Thymus (tissue), 11 donors: ENCODE results near the gene MLXIP. TPM values are rescaled to one million over a fixed set of nuclear protein-coding genes. Genes with fewer than 3 reads are reported as not detected.

Source experiments
- DNase-seq, 9 donors: peaks; one replicate each; pipeline ENCODE4 v3.0.0-alpha.2; 2013; ENCODE audit warnings: low spot score in 9 of 9, low read depth in 6 of 9, missing footprints in 1 of 9
- H3K27ac ChIP-seq, 2 donors: one replicate each; pipeline ENCODE4 v1.5.1; 2013; ENCODE audit warnings: control low read depth in 1 of 2, low read depth in 1 of 2, low read length in 1 of 2, mild to moderate bottlenecking in 1 of 2, moderate library complexity in 1 of 2
- H3K27me3 ChIP-seq, 2 donors: one replicate each; pipeline ENCODE4 v1.5.1; 2013; ENCODE audit warnings: low read length in 1 of 2; ENCODE audit not compliant: control insufficient read depth in 2 of 2, insufficient read depth in 1 of 2
- H3K36me3 ChIP-seq, 2 donors: one replicate each; pipeline ENCODE4 v1.5.1; 2013; ENCODE audit warnings: low read length in 1 of 2, mild to moderate bottlenecking in 1 of 2, moderate library complexity in 1 of 2; ENCODE audit not compliant: control insufficient read depth in 2 of 2, insufficient read depth in 2 of 2
- H3K4me1 ChIP-seq, 2 donors: one replicate each; pipeline ENCODE4 v1.5.1; 2013; ENCODE audit warnings: low read length in 2 of 2; ENCODE audit not compliant: control insufficient read depth in 2 of 2, insufficient read depth in 2 of 2
- H3K4me3 ChIP-seq, 2 donors: one replicate each; pipeline ENCODE4 v1.5.1; 2013; ENCODE audit warnings: low read length in 2 of 2, control low read depth in 1 of 2, mild to moderate bottlenecking in 1 of 2
- H3K9me3 ChIP-seq, 2 donors: one replicate each; pipeline ENCODE4 v1.5.1; 2013; ENCODE audit warnings: low read length in 1 of 2, mild to moderate bottlenecking in 1 of 2; ENCODE audit not compliant: control insufficient read depth in 2 of 2, insufficient read depth in 1 of 2
- WGBS: extraction: QIAGEN DNeasy Blood & Tissue Kit; methylation state at CpG from one replicate; pipeline ENCODE4 v1.1.7; 2013; 5-methylcytosine and 5-hydroxymethylcytosine counted together
- polyA plus RNA-seq: library from polyadenylated mRNA; stranded (reverse); fragments of 200-250 nt; gene quantifications from one replicate; pipeline ENCODE4 v1.2.3, GENCODE V29; 2013
- total RNA-seq: library from RNA; stranded (reverse); fragments of 120-200 nt; gene quantifications from one replicate; pipeline ENCODE4 v1.2.4, GENCODE V29; 2013
- donor health status: healthy.

The MLXIP gene
- total and polyA plus RNA-seq, 2 donors: 10.1 to 31.9 TPM

DNA sequence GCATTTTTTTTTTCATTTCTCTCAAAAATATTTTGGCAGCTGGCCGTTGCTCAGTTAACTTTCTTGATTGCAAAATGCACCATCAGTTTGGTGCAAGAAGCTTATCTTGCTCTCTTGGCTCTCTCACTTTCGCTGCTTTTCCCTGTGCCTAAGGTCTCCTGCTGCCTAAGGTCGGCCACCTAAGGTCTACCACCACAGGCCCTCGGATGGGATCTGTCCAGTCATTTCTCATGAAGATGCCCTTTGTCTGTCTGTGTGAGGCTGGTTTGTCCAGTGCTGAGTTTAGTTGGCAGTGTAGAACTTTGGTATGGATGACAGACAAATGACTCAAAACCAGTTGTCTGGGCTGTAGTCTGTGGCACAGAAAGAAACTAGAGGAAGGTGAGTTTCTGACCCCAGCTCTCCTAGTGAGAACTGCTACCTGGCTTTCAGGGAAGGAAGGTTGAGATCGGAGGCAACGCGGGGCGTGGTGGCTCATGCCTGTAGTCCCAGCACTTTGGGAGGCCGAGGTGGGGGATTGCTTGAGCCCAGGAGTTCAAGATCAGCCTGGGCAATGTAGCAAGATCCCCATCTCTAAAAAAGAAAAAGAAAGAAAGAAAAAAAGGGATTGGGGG lies 2.6 kb downstream of the MLXIP start:
- H3K4me1 ChIP-seq: peaks cover 30 to 77% of the 10 kb centered on the region in 2 donors
- H3K36me3 ChIP-seq: peaks cover 5 to 16% of the 10 kb centered on the region in 2 donors

DNA sequence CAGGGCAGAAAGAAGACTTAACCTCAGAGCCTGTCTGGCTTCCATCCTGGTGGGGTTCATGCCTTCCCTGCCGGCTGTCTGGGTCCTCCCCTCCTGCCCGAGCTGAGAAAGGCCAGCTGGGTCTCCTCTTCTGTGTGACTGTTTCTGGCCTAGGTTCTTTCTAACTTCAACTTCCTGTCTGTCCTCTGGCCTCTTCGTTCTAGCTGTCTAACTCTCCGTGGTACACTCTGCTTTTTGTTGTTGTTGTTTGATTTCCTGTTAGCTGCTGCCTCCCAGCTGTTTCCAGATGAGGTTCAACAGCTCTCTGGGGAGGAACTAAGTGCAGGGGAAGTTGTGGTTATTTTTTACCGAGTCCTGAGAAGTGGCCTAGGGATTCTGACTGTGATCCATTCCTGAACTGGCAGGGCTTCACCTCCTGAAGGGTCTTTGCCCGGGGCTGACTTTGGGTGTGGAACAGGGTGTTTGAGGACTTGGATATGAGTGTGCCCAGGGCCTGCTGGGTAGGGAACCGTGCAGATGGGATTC lies 3.2 kb downstream of the MLXIP start:
- under 1% methylated on average over 7 of the region's 7 CpGs for WGBS
- peak in 6 of 9 donors; percentile 56 to 90 (median 76) for DNase-seq

More for the DNA sequence above, 2.6 kb downstream of the MLXIP start:
- Histone ChIP-seq H3K27ac (peak overlapping the region; percentile 91 to 94), H3K27me3 (no peaks in the 10 kb centered on the region), H3K4me3 (peak overlapping the region; percentile 91 to 95), H3K9me3 (peaks cover 0 to 2% of the 10 kb centered on the region in 2 donors)
- WGBS: 60% methylated on average over 9 of the region's 9 CpGs
- DNase-seq: no peak

DNA sequence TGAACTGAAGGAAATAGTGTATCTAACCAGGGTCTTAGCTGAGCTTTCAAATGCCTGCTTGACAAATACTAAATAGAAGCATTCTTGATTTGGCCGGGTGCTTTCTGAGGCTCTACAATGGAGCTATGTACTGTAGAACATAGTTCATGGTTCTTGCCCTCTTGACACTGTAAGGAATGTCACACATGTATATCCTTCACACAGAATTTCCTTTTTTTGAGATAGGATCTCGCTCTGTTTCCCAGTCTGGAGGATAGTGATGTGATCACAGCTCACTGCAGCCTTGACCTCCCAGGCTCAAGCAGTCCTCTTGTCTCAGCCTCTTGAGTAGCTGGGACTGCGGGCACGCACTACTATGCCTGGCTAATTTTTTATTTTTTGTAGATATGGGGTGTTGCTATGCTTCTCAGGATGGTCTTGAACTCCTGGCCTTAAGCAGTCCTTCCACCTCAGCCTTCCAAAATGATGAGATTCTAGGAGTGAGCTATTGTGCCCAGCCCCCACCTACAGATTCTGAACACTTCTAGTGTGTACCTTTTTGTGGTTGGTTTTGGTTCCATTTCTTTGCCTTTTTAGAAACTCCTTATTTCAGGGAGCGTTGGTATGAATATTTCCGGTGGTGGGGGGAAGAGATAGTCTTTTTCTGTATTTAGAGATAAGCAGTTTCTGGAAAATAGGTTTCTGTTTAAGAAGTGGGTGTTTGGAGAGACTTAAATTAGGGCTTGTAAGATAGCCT lies 4.2 kb downstream of the MLXIP start:
- H3K9me3 ChIP-seq: peaks cover 0 to 2% of the 10 kb centered on the region in 2 donors
- peaks cover 12 to 30% of the 10 kb centered on the region in 2 donors for H3K36me3 ChIP-seq
- peak in 1 of 9 donors; percentile 64 for DNase-seq
- H3K27ac ChIP-seq: peak overlapping the region; percentile 62 to 91
- WGBS: 31% methylated on average over 6 of the region's 6 CpGs
- H3K4me3 ChIP-seq: peak overlapping the region; percentile 91 to 95
- H3K4me1 ChIP-seq: peaks cover 39 to 84% of the 10 kb centered on the region in 2 donors
- H3K27me3 ChIP-seq: no peaks in the 10 kb centered on the region

More for the DNA sequence above, 3.2 kb downstream of the MLXIP start:
- H3K27me3 ChIP-seq: no peaks in the 10 kb centered on the region
- H3K4me1 ChIP-seq: peaks cover 36 to 83% of the 10 kb centered on the region in 2 donors
- H3K9me3 ChIP-seq: peaks cover 0 to 2% of the 10 kb centered on the region in 2 donors
- peaks cover 8 to 21% of the 10 kb centered on the region in 2 donors for H3K36me3 ChIP-seq
- peak overlapping the region; percentile 91 to 95 for H3K4me3 ChIP-seq
- H3K27ac ChIP-seq: peak overlapping the region; percentile 91 to 94

DNA sequence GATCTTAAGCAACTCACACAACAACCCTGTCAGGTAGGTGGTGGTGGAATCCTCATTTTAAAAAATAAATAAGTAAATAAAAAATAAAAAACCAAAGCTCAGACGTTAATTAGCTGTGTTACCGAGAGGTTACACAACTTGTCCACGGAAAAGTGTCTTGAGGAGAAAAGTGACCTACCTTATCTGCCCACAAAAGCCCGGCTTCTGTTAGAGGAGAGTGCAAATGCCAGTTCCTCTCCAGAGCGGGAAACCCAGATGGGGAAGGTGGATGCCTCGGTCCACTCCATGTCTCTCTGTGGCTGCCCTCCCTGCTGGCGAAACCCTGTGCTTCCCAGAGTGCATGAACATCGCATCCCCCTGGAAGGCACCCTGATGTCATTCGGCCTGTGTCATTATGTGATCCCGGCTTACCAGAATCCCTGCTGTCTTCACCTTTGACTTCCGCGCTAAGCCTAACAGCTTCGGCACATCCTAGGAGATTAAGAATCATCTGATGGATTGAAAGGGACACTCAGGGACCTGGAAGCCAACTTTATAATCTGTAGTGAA lies 6.4 kb downstream of the MLXIP start:
- Histone ChIP-seq H3K27ac (peak overlapping the region in 1 of 2 donors; percentile 33), H3K27me3 (no peaks in the 10 kb centered on the region)
- WGBS: 98% methylated on average over 13 of the region's 13 CpGs

DNA sequence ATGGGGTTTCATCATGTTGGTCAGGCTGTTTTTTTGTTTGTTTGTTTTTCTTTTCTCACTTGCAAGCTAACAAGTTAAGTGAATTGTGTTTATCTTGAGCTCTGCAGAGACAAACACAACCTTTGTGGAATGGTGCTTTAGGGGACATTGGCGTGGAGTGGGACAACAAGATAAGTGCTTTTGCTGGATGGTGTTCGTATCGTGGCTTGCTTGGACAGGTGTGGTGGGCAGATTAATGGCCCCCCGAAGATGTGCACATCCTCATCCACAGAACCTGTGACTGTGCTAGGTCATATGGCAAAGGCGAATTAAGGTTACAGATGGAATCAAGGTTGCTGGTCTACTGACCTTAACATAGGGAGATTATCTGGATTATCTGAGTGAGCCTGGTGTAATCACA lies 7.0 kb downstream of the MLXIP start:
- H3K9me3 ChIP-seq: no peaks in the 10 kb centered on the region
- peaks cover 20 to 41% of the 10 kb centered on the region in 2 donors for H3K36me3 ChIP-seq
- H3K27me3 ChIP-seq: no peaks in the 10 kb centered on the region
- WGBS: 81% methylated on average over 5 of the region's 5 CpGs
- no peak for DNase-seq
- H3K4me1 ChIP-seq: peaks cover 57 to 93% of the 10 kb centered on the region in 2 donors
- H3K27ac ChIP-seq: peak overlapping the region; percentile 85 to 91
- H3K4me3 ChIP-seq: peak overlapping the region in 1 of 2 donors; percentile 4

More for the DNA sequence above, 6.4 kb downstream of the MLXIP start:
- Histone ChIP-seq H3K4me3 (no peak overlapping the region), H3K9me3 (no peaks in the 10 kb centered on the region), H3K4me1 (peaks cover 56 to 98% of the 10 kb centered on the region in 2 donors), H3K36me3 (peaks cover 20 to 40% of the 10 kb centered on the region in 2 donors)
- DNase-seq: no peak

DNA sequence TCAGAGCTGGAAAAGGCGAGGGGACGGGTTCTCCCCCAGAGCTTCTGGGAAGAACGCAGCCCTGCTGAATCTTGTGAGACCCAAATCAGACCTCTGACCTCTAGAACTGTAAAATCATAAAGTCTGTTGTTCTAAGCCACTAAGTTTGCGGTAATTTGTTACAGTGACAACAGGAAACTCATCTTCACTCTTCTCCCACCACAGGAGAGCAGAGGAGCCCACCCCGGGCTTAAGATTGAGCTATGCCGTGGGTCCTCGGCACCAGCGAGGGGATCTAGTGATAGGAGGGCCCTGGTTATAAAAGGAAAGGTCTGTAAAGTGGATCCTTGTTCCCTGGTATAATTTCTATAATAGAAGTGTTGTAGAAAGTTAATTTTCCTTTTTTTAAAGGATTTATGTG lies 7.6 kb downstream of the MLXIP start:
- peak in 1 of 9 donors; percentile 72 for DNase-seq
- WGBS: 14% methylated on average over 8 of the region's 8 CpGs
- H3K9me3 ChIP-seq: no peaks in the 10 kb centered on the region
- no peaks in the 10 kb centered on the region for H3K27me3 ChIP-seq
- peaks cover 20 to 43% of the 10 kb centered on the region in 2 donors for H3K36me3 ChIP-seq
- H3K4me3 ChIP-seq: peak overlapping the region in 1 of 2 donors; percentile 4
- peak overlapping the region; percentile 85 to 91 for H3K27ac ChIP-seq
- peaks cover 58 to 91% of the 10 kb centered on the region in 2 donors for H3K4me1 ChIP-seq

DNA sequence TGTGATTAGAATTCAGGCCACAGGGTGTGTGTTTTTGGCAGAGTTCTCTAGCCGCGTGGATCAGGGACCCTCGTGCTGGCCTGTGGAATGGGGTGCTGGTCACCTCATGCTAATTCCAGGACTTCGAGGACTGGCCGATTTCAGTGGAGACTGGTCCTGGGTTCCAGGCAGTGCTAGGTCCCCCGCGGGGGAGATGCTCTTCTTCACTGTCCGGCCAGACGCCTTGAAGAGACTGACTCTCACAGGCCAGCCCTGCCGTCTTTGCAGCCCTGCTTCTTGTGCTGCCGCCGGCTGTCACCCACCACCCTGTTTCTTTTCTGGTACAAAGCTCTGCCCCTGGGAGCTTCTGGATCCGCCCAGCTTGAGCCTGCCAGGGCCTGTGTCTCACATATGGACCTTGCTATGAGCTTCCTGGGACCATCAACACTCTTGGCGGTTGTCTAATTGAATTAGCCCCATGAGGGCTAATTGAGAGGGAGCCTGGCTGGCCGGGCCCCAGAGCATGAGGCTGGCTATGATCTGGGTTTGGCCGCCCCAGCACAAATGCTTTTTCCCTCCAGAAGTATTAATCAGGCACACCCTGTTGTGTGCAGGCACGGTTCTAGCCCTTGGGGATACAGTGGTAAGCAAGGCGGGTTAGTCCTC lies 8.2 kb downstream of the MLXIP start:
- no peak overlapping the region for H3K4me3 ChIP-seq
- DNase-seq: no peak
- no peaks in the 10 kb centered on the region for H3K27me3 ChIP-seq
- H3K4me1 ChIP-seq: peaks cover 55 to 87% of the 10 kb centered on the region in 2 donors
- peaks cover 20 to 43% of the 10 kb centered on the region in 2 donors for H3K36me3 ChIP-seq
- peak overlapping the region; percentile 53 to 91 for H3K27ac ChIP-seq
- WGBS: 93% methylated on average over 18 of the region's 18 CpGs
- no peaks in the 10 kb centered on the region for H3K9me3 ChIP-seq

DNA sequence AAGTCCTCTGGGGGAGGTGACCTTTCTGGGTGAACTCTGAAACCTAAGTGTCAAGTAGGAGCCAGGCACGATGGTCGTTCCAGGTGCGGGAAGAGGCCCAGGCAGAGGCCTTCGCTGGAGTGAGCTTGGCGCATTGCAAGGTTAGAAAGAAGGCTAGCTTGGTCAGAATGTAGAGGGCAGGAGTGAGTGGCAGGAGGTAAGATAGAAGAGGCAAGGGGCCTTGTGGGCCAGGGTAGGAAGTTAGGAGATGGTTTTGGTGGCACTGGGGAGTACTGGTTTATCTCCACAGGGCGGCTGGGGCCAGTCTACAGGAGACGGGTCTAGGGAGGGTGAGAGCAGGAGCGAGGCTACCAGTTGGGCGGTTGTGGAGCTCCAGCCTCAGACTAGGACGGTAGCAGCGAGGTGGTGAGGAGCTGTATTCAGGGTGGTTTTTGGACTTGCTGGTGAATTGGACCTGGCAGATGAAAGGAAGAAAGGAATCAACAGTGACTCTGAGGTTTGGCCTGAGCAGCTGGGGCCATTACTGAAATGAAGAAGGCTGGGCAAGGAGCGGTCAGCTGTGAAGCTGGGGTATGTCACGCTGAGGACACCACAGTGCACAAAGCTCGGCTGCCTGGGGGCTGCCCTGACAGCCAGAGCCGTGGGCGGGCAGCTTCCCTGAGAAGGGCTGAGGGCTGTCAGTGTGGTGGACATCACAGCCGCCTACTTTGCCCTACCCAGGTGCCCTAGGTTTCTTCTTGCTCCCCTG lies 9.0 kb downstream of the MLXIP start:
- peaks cover 20 to 43% of the 10 kb centered on the region in 2 donors for H3K36me3 ChIP-seq
- no peak for DNase-seq
- 94% methylated on average over 17 of the region's 17 CpGs for WGBS
- H3K27ac ChIP-seq: no peak overlapping the region
- H3K4me1 ChIP-seq: peaks cover 50 to 79% of the 10 kb centered on the region in 2 donors
- H3K27me3 ChIP-seq: no peaks in the 10 kb centered on the region
- no peak overlapping the region for H3K4me3 ChIP-seq
- H3K9me3 ChIP-seq: no peaks in the 10 kb centered on the region
